Sigmoid colon (tissue), 4 donors: ENCODE measurements around the gene NNMT.

Source experiments
- EP300 ChIP-seq, 4 donors: sonication (generic); formaldehyde crosslinking; IDR thresholded peaks; one replicate each; pipeline ENCODE4 v1.6.1; 2017; ENCODE audit warnings: antibody characterized with exemption in 4 of 4
- POLR2A ChIP-seq, 2 donors: fragments of 450-650 bp; IDR thresholded peaks; one replicate each; pipeline ENCODE4 v1.6.1; 2016; ENCODE audit warnings: antibody characterized with exemption in 2 of 2, mild to moderate bottlenecking in 2 of 2, moderate library complexity in 2 of 2
- POLR2AphosphoS5 ChIP-seq, 4 donors: sonication (generic); formaldehyde crosslinking; IDR thresholded peaks; one replicate each; pipeline ENCODE4 v1.6.1; 2017; ENCODE audit warnings: antibody characterized with exemption in 4 of 4
- TF ChIP-seq, protein P1 (sequence below), 4 experiments: fragments of 450-650 bp in 3 of 4; fragments of 200-600 bp in 1 of 4; IDR thresholded peaks; one replicate each; pipeline ENCODE4 v1.5.1; 2016 to 2019; ENCODE audit warnings: antibody characterized with exemption in 4 of 4, mild to moderate bottlenecking in 3 of 4, moderate library complexity in 2 of 4

DNA sequence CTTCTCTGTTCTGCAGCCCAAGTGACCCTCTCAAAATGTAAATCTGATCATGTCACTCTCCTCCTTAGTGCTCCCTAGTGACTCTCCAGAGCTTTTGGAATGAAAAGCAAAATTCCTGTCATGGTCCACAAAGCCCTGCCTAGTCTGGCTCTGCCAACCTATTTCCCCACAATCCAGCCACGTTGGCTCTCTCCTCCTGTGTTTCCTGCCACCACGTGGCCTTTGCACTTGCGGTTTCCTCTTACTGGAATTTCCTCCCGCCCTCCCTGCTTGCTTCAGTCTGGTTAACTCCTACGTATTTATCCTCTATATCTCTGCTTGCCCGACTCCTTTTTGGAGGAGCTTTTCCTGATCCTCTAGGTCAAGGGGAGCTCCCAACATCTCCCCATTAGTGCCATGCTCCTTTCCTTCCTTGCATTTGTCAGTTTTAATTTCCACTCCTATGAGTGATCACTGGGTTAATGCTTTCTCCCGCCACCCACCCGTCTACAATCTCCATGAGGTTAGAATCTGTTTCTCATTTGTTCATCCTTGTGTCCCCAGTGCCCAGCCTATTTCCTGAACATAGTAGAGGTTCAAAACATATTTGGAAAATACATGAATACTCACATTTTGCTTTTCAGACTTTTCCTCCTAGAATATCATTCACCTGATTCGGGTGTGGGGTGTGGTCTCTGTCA, 11.5 kb downstream of the NNMT start:
- TF ChIP-seq, protein P1, sequence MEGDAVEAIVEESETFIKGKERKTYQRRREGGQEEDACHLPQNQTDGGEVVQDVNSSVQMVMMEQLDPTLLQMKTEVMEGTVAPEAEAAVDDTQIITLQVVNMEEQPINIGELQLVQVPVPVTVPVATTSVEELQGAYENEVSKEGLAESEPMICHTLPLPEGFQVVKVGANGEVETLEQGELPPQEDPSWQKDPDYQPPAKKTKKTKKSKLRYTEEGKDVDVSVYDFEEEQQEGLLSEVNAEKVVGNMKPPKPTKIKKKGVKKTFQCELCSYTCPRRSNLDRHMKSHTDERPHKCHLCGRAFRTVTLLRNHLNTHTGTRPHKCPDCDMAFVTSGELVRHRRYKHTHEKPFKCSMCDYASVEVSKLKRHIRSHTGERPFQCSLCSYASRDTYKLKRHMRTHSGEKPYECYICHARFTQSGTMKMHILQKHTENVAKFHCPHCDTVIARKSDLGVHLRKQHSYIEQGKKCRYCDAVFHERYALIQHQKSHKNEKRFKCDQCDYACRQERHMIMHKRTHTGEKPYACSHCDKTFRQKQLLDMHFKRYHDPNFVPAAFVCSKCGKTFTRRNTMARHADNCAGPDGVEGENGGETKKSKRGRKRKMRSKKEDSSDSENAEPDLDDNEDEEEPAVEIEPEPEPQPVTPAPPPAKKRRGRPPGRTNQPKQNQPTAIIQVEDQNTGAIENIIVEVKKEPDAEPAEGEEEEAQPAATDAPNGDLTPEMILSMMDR (IDR thresholded peaks at IDR 0.05) = no peak
- TF ChIP-seq POLR2A (IDR thresholded peaks at IDR 0.05) = no peak
- peak; percentile 25 to 72 (median 40) for TF ChIP-seq POLR2AphosphoS5 (IDR thresholded peaks at IDR 0.05)
- peak in 1 of 4 donors; percentile 30 for TF ChIP-seq EP300 (IDR thresholded peaks at IDR 0.05)
